Effector memory CD4-positive, alpha-beta T cell (primary cell): Measurements from ENCODE around the gene SMOC1.

Experiments used
- DNase-seq, 3 donors: peaks; one replicate each; pipeline ENCODE4 v3.0.0-alpha.2; 2020
- H3K27ac ChIP-seq: 2 replicates; pipeline ENCODE4 v1.7.0; 2013; ENCODE audit warnings: mild to moderate bottlenecking, low read length, moderate library complexity; ENCODE audit not compliant: insufficient read depth, poor library complexity, severe bottlenecking
- H3K27me3 ChIP-seq: replicated peaks from 2 replicates; pipeline ENCODE4 v1.7.0; 2013; ENCODE audit warnings: mild to moderate bottlenecking, low read length; ENCODE audit not compliant: insufficient read depth, control insufficient read depth, poor library complexity, severe bottlenecking
- H3K36me3 ChIP-seq: 2 replicates; pipeline ENCODE4 v1.7.0; 2013; ENCODE audit warnings: mild to moderate bottlenecking, low read length, moderate library complexity; ENCODE audit not compliant: control insufficient read depth, insufficient read depth
- H3K4me1 ChIP-seq: 2 replicates; pipeline ENCODE4 v1.7.0; 2013; ENCODE audit warnings: low read length, mild to moderate bottlenecking; ENCODE audit not compliant: control insufficient read depth, insufficient read depth, poor library complexity, severe bottlenecking
- H3K4me3 ChIP-seq: 2 replicates; pipeline ENCODE4 v1.7.0; 2013; ENCODE audit warnings: low read length, low read depth, mild to moderate bottlenecking; ENCODE audit not compliant: insufficient read depth, poor library complexity, severe bottlenecking
- H3K9me3 ChIP-seq: 2 replicates; pipeline ENCODE4 v1.7.0; 2013; ENCODE audit warnings: mild to moderate bottlenecking, low read length, moderate library complexity; ENCODE audit not compliant: control insufficient read depth

SMOC1 gene

GRCh38 chr14:69861025-69861569, 18.1 kb upstream of the SMOC1 start:
- H3K27ac ChIP-seq = no peak overlapping the region
- H3K4me1 ChIP-seq = no peaks in the 10 kb centered on the region
- no peaks in the 10 kb centered on the region for H3K27me3 ChIP-seq
- H3K4me3 ChIP-seq = no peak overlapping the region
- no peak for DNase-seq
- H3K36me3 ChIP-seq = no peaks in the 10 kb centered on the region
- H3K9me3 ChIP-seq = no peaks in the 10 kb centered on the region

GRCh38 chr14:69863083-69863482, 16.1 kb upstream of the SMOC1 start:
- Histone ChIP-seq H3K27me3 (no peaks in the 10 kb centered on the region), H3K9me3 (no peaks in the 10 kb centered on the region), H3K4me3 (no peak overlapping the region), H3K27ac (no peak overlapping the region), H3K4me1 (no peaks in the 10 kb centered on the region), H3K36me3 (no peaks in the 10 kb centered on the region)
- DNase-seq = no peak

GRCh38 chr14:69865701-69866365, 13.4 kb upstream of the SMOC1 start:
- Histone ChIP-seq H3K4me3 (no peak overlapping the region), H3K27ac (no peak overlapping the region), H3K27me3 (no peaks in the 10 kb centered on the region), H3K36me3 (no peaks in the 10 kb centered on the region), H3K4me1 (no peaks in the 10 kb centered on the region), H3K9me3 (no peaks in the 10 kb centered on the region)
- DNase-seq = no peak

- Histone ChIP-seq H3K27ac (no peak overlapping the region), H3K27me3 (no peaks in the 10 kb centered on the region), H3K9me3 (no peaks in the 10 kb centered on the region), H3K4me3 (no peak overlapping the region), H3K36me3 (no peaks in the 10 kb centered on the region), H3K4me1 (no peaks in the 10 kb centered on the region)
- DNase-seq = no peak
Observed at GRCh38 chr14:69868363-69868963, 10.8 kb upstream of the SMOC1 start.

GRCh38 chr14:69870613-69871012, 8.6 kb upstream of the SMOC1 start:
- H3K27ac ChIP-seq = no peak overlapping the region
- H3K36me3 ChIP-seq = no peaks in the 10 kb centered on the region
- H3K9me3 ChIP-seq = no peaks in the 10 kb centered on the region
- no peak overlapping the region for H3K4me3 ChIP-seq
- no peak for DNase-seq
- no peaks in the 10 kb centered on the region for H3K4me1 ChIP-seq
- no peaks in the 10 kb centered on the region for H3K27me3 ChIP-seq

GRCh38 chr14:69873877-69874780, 5.1 kb upstream of the SMOC1 start:
- no peak for DNase-seq
- Histone ChIP-seq H3K4me1 (no peaks in the 10 kb centered on the region), H3K27me3 (no peaks in the 10 kb centered on the region), H3K4me3 (no peak overlapping the region), H3K36me3 (no peaks in the 10 kb centered on the region), H3K9me3 (no peaks in the 10 kb centered on the region), H3K27ac (no peak overlapping the region)

- Histone ChIP-seq H3K4me3 (no peak overlapping the region), H3K36me3 (no peaks in the 10 kb centered on the region), H3K9me3 (no peaks in the 10 kb centered on the region), H3K4me1 (peaks cover 3% of the 10 kb centered on the region), H3K27me3 (no peaks in the 10 kb centered on the region), H3K27ac (no peak overlapping the region)
- DNase-seq = no peak
Observed at GRCh38 chr14:69876221-69876847, 2.9 kb upstream of the SMOC1 start.

GRCh38 chr14:69876848-69877306, 2.3 kb upstream of the SMOC1 start:
- no peaks in the 10 kb centered on the region for H3K27me3 ChIP-seq
- no peak overlapping the region for H3K4me3 ChIP-seq
- no peak overlapping the region for H3K27ac ChIP-seq
- H3K4me1 ChIP-seq = peaks cover 3% of the 10 kb centered on the region
- no peaks in the 10 kb centered on the region for H3K36me3 ChIP-seq
- no peak for DNase-seq
- H3K9me3 ChIP-seq = no peaks in the 10 kb centered on the region

- Histone ChIP-seq H3K27me3 (no peaks in the 10 kb centered on the region), H3K9me3 (no peaks in the 10 kb centered on the region)
- DNase-seq = no peak
Observed at GRCh38 chr14:69877492-69877891, 1.7 kb upstream of the SMOC1 start.

More at GRCh38 chr14:69877492-69877891, 1.7 kb upstream of the SMOC1 start:
- Histone ChIP-seq H3K4me3 (no peak overlapping the region), H3K27ac (no peak overlapping the region), H3K4me1 (peaks cover 3% of the 10 kb centered on the region), H3K36me3 (no peaks in the 10 kb centered on the region)
